HG03571 (cell line): ENCODE data around the gene TUBA3D.
"Not testable (repeated sequence)": the region's sequence is repeated elsewhere in the genome, so short reads cannot be mapped to it uniquely, and the experiment has no call there.

Source experiments
- ATAC-seq: cut with Tn5 transposase; IDR thresholded peaks from one replicate; pipeline ENCODE4 v1.9.1; 2021; ENCODE audit not compliant: unreplicated experiment

TUBA3D gene

GRCh38 chr2:131514408-131515166, 38.7 kb downstream of the TUBA3D start:
- peak; percentile 76 for ATAC-seq

DNA sequence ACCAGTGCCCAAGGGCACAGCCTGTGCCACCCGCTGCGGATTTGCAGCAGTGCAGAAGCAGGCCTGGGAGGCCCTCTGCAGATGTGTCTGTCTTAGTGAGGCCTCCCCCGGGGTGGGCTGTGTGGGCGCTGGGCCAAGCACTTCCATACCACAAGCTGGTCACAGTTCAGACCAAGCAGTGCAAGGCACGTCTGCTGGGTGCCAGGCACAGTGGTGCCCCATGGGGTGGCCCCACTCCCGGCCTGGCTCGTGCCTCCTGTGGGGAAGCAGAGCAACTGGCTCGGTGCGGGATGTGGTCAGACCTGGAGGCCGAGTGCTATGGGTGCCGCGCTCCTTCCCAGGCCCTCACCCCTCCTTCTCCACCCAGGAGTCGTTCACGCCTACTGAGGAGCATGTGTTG, 39.3 kb downstream of the TUBA3D start:
- not testable (repeated sequence) for ATAC-seq

- ATAC-seq: no peak
These were observed 40.1 kb downstream of the TUBA3D start for GRCh38 chr2:131516011-131516410.

DNA sequence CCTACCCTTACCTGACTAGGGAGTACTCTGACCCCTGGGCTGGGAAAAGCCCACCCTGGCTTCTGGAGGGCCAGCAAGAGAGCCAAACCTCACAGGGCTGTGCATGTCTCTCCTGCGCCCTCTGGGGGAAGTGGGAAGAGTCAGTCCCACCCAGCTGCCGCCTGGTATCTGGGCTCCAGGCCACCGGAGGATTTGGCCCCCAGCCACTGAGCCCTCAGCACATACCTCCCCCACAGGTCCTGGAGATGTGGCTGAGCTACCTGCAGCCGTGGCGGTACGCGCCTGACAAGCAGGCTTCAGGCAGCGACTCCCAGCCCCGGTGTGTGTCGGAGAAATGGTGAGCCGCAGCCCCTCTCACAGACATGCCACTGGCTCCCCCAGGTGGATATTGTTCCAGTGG, 40.7 kb downstream of the TUBA3D start:
- not testable (repeated sequence) for ATAC-seq

DNA sequence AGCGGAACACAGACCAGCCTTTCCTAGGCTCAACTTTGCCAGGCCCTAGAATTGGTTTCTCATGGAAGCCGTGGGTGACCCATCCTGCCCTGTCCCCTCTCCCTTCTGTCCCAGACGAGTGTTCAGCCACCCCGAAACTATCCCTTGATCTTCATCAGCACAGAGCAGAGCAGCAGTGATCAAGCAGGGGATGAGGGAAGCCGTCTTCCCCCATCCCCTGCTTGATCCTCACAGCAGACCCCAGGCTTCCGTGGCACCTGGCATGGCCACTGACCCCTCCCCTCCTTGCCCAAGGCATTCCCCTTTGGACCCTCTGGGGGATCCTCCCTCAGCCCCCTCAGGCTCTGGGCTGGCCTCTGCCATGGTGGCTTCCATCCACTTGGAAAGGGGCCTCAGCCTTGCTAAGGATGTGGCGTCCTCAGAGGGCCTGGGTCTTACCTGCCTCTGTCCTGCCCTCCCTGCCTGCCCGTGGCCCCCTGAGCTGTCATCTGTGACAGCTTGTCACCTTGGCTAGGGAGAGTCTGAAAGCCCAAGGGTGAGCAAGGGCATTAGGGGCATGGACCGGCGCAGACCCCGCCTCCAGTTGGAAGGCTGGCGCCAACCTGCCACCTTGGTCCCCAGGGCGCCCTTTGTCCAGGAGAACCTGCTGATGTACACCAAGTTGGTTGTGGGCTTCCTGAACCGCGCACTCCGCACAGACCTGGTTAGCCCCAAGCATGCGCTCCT, 41.4 kb downstream of the TUBA3D start:
- no peak for ATAC-seq

DNA sequence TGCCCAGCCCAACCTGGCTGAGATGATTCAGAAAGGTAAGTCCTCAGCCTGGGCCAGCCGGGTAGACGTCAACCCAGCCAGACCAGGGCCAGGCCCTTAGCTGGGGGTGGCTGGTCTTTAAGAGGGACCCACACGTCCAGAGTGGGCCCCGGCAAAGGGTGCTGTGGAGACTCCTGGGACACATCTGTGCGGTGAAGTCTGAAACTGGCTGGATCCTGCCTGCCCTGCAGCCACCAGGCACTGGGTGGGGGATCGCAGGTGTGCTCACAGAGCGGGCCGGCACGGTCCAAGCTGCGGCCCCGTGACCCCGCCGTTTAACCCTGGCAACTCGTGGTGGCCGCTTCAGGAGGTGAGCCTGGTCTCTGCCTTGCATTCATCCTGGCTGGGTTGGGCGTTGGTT, 41.9 kb downstream of the TUBA3D start:
- not testable (repeated sequence) for ATAC-seq

DNA sequence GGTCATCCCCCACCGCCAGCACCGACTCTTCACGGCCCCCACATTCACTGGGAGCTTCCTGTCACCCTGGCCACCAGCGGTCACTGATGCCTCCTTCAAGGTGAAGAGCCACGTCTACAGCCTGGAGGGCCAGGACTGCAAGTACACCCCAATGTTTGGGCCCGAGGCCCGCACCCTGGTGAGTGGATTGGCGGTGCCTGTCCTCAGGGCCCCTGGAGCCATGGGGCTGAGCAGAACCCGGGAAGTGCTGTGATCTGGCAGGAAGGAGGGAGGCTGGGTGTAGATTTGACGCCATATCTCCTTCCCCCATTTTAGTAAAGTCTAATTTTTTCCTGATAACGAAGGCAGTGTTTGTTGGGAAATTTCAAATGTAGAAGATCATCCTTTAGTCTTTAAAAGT, 42.6 kb downstream of the TUBA3D start:
- ATAC-seq: not testable (repeated sequence)

DNA sequence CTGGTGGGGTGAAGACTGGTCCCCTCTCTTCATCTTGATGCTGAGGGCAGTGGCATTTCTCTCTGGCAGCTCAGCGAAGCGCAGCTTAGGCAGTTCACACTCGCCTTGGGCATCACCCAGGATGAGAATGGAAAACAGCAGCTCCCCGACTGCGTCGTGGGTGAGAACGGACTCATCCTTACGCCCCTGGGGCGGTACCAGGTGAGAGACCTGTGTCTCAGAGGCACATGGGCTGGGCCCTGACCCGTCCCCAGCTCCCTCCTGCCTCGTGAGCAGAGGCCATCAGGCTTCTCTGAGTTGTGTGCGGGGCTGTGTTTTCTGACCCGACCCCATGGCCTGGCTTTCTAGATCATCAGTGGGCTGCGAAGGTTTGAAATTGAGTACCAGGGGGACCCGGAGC, 43.5 kb downstream of the TUBA3D start:
- ATAC-seq: no peak

DNA sequence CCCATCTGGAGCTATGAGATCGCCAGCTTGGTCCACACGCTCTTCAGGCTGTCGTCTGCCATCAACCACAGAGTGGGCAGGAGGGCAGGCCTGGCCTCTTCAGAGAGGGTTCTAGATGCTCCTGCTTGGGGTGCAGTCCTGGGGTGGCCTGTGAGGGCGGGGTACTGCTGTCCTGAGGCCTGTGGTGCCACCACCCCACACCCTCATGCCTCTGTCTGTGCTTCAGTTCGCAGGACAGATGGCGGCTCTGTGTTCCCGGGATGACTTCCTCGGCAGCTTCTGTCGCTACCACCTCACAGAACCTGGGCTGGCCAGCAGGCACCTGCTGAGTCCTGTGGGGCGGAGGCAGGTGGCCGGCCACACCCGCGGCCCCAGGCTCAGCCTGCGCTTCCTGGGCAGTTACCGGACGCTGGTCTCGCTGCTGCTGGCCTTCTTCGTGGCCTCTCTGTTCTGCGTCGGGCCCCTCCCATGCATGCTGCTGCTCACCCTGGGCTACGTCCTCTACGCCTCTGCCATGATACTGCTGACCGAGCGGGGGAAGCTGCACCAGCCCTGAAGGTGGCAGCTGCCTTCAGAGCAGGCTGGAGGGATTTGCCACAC, 44.1 kb downstream of the TUBA3D start:
- ATAC-seq: not testable (repeated sequence)

DNA sequence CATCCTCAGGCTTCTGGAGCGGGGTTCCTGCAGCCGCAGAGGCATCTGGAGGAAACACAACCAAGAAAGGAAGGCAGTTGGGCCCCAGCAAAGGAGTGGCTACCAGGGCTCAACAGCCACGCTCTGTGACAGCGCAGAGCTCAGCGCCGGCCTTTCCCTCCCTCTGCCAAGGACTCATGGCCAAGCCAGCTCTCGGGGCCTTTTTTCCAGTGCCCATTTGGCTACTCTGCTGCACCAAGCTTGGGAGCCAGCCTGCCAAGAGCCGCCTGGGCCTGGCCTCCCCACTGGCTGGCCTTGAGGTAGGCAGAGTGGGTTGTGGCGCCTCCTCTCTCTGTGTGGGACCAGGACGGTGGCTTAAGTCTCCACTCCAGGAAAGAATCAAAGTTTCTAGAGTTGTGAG, 44.6 kb downstream of the TUBA3D start:
- no peak for ATAC-seq

- ATAC-seq: not testable (repeated sequence)
These were observed 45.6 kb downstream of the TUBA3D start for GRCh38 chr2:131521524-131521923.

GRCh38 chr2:131521961-131522781, 46.3 kb downstream of the TUBA3D start:
- ATAC-seq: no peak

GRCh38 chr2:131525256-131525655, 49.3 kb downstream of the TUBA3D start:
- ATAC-seq: not testable (repeated sequence)

- peak; percentile 96 for ATAC-seq
These were observed 51.4 kb downstream of the TUBA3D start, which contains the start of gene CCDC74A for GRCh38 chr2:131527131-131528001. Gene CCDC74A, plus strand, starts transcription at chr2:131527888. Its CDS starts 83 bp downstream, at chr2:131527971.

- ATAC-seq: peak; percentile 51
These were observed 53.3 kb downstream of the TUBA3D start for GRCh38 chr2:131528981-131529863.

- ATAC-seq: not testable (repeated sequence)
These were observed 54.0 kb downstream of the TUBA3D start for GRCh38 chr2:131529864-131530445.

DNA sequence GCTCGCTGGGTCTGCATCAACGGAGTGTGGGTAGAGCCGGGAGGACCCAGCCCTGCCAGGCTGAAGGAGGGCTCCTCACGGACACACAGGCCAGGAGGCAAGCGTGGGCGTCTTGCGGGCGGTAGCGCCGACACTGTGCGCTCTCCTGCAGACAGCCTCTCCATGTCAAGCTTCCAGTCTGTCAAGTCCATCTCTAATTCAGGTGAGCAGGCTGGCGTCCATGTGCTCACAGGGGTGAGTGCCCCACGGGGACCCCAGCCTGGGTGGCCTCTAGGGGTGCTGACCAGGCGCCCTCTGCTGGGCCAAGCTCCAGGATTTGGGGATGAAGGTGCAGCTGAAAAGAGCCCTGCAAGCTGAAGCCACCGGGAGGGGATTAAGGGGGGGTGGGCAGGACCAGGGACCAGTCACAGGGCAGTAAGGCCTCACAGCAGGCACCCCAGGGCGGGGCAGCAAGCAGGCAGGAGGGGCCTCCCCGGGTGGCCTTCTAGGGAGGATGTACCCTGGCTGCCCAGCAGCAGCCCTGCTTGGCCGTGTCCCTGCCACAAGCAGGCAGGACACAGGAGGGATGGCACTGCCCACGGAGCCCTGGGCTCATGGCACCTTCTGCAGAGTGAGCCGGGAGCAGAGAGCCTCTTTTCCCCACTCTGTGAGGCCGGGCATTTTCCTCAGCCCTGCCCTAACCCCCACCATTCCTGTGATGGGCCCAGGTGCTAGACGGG, 54.9 kb downstream of the TUBA3D start:
- ATAC-seq: not testable (repeated sequence)
